Peyer's patch (tissue), 4 donors: ENCODE results near the gene BAIAP2L2.

Experiments used
- CTCF ChIP-seq, 6 experiments: fragments of 450-650 bp in 4 of 6; fragments of 200-600 bp in 2 of 6; sonication (generic) in 1 of 6; IDR thresholded peaks; one replicate each; pipeline ENCODE4 v1.5.1; 2017 to 2019; ENCODE audit warnings: antibody characterized with exemption in 6 of 6, mild to moderate bottlenecking in 3 of 6, moderate library complexity in 1 of 6
- POLR2A ChIP-seq, 2 donors: fragments of 450-650 bp; IDR thresholded peaks; one replicate each; pipeline ENCODE4 v1.5.1; 2017; ENCODE audit warnings: antibody characterized with exemption in 2 of 2, mild to moderate bottlenecking in 2 of 2, moderate library complexity in 2 of 2

- no peak for TF ChIP-seq CTCF (IDR thresholded peaks at IDR 0.05)
- no peak for TF ChIP-seq POLR2A (IDR thresholded peaks at IDR 0.05)
Observed at GRCh38 chr22:38088629-38089473, 21.6 kb downstream of the BAIAP2L2 start.
